Tibial nerve (tissue), 4 donors: ENCODE measurements around the gene RGS4. TPM values are rescaled to one million over a fixed set of nuclear protein-coding genes. Genes with fewer than 3 reads are reported as not detected.

Experiments
- DNase-seq, 2 donors: peaks; one replicate each; pipeline ENCODE4 v3.0.0-alpha.2; 2019; ENCODE audit warnings: low spot score in 2 of 2
- H3K27ac ChIP-seq, 4 donors: fragments of 200-600 bp; sonication (generic) in 3 of 4; one replicate each; pipeline ENCODE4 v1.5.1; 2017 to 2019; ENCODE audit warnings: mild to moderate bottlenecking in 1 of 4
- H3K27me3 ChIP-seq, 2 donors: fragments of 200-600 bp; sonication (generic) in 1 of 2; one replicate each; pipeline versions ENCODE4 v1.5.1 to v1.6.0; 2017 to 2019
- H3K36me3 ChIP-seq, 3 donors: fragments of 200-600 bp; sonication (generic); one replicate each; pipeline ENCODE4 v1.5.1; 2018 to 2019
- H3K4me1 ChIP-seq, 4 donors: fragments of 200-600 bp; sonication (generic) in 3 of 4; one replicate each; pipeline ENCODE4 v1.5.1; 2017 to 2019
- H3K4me3 ChIP-seq, 4 donors: fragments of 200-600 bp; sonication (generic) in 3 of 4; one replicate each; pipeline ENCODE4 v1.5.1; 2017 to 2019; ENCODE audit warnings: mild to moderate bottlenecking in 1 of 4, moderate library complexity in 1 of 4
- H3K9me3 ChIP-seq, 4 donors: fragments of 200-600 bp; sonication (generic) in 3 of 4; one replicate each; pipeline ENCODE4 v1.5.1; 2017 to 2019
- CTCF ChIP-seq, 5 experiments: fragments of 200-600 bp in 3 of 5; fragments of 450-650 bp in 2 of 5; sonication (generic) in 3 of 5; IDR thresholded peaks; one replicate each; pipeline ENCODE4 v1.5.1; 2016 to 2019; ENCODE audit warnings: antibody characterized with exemption in 5 of 5, mild to moderate bottlenecking in 3 of 5, moderate library complexity in 2 of 5
- EP300 ChIP-seq, 2 donors: sonication (generic); formaldehyde crosslinking; IDR thresholded peaks; one replicate each; pipeline ENCODE4 v1.6.1; 2017; ENCODE audit warnings: antibody characterized with exemption in 2 of 2, mild to moderate bottlenecking in 1 of 2
- POLR2A ChIP-seq, 2 donors: fragments of 450-650 bp; IDR thresholded peaks; one replicate each; pipeline ENCODE4 v1.6.1; 2017; ENCODE audit warnings: antibody characterized with exemption in 2 of 2, mild to moderate bottlenecking in 2 of 2, moderate library complexity in 2 of 2
- WGBS, 2 donors: methylation state at CpG; one replicate each; pipeline ENCODE4 v1.1.5; 2018; 5-methylcytosine and 5-hydroxymethylcytosine counted together
- total RNA-seq, 4 donors: library from RNA; depleted of rRNA; stranded (reverse); fragments of >200 nt; gene quantifications; one replicate each; pipeline ENCODE4 v1.1.0, GENCODE V29; 2016

Gene RGS4
- total RNA-seq, 4 donors from 2014 or later = 0.21 to 1.4 (median 0.30) TPM; not detected in 1

GRCh38 chr1:163055531-163055930, 13.6 kb upstream of the RGS4 start:
- TF ChIP-seq EP300 (IDR thresholded peaks at IDR 0.05) (no peak), POLR2A (IDR thresholded peaks at IDR 0.05) (no peak), CTCF (IDR thresholded peaks at IDR 0.05) (no peak)
- Histone ChIP-seq H3K36me3 (no peaks in the 10 kb centered on the region), H3K27me3 (no peaks in the 10 kb centered on the region), H3K4me3 (no peak overlapping the region), H3K27ac (no peak overlapping the region), H3K4me1 (no peaks in the 10 kb centered on the region), H3K9me3 (no peaks in the 10 kb centered on the region)
- no peak for DNase-seq
- WGBS, 2 donors = 48 to 53% methylated on average over 4 of the region's 4 CpGs

DNA sequence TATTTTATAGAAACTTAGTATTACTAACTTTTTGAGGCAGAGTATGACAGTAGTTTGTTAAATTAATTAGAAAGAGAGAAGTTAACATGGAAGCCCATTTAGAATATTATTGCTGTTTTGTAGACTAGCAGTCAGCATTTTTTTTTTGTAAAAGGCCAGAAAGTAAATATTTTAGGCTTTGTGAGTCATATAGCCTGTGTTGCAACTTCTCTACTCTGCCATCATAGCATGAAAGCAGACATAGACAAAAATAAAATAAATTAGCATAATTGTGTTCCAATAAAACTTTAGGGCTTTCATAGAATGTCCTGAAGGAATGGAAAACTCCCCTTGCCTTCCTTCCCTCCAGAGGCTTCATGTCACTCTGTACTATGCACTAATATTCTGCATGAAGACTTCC, 12.3 kb upstream of the RGS4 start:
- H3K27me3 ChIP-seq = no peaks in the 10 kb centered on the region
- no peaks in the 10 kb centered on the region for H3K4me1 ChIP-seq
- no peaks in the 10 kb centered on the region for H3K36me3 ChIP-seq
- no peaks in the 10 kb centered on the region for H3K9me3 ChIP-seq
- no peak for DNase-seq
- no peak overlapping the region for H3K27ac ChIP-seq
- TF ChIP-seq EP300 (IDR thresholded peaks at IDR 0.05) = no peak
- no peak for TF ChIP-seq POLR2A (IDR thresholded peaks at IDR 0.05)
- no peak for TF ChIP-seq CTCF (IDR thresholded peaks at IDR 0.05)
- H3K4me3 ChIP-seq = no peak overlapping the region

GRCh38 chr1:163060343-163061007, 8.7 kb upstream of the RGS4 start:
- WGBS, 2 donors = 70 to 76% methylated on average over 1 of the region's 1 CpG
- TF ChIP-seq POLR2A (IDR thresholded peaks at IDR 0.05) (no peak), CTCF (IDR thresholded peaks at IDR 0.05) (no peak), EP300 (IDR thresholded peaks at IDR 0.05) (no peak)
- DNase-seq = no peak
- H3K27me3 ChIP-seq = no peaks in the 10 kb centered on the region
- no peak overlapping the region for H3K4me3 ChIP-seq
- H3K27ac ChIP-seq = no peak overlapping the region
- H3K4me1 ChIP-seq = no peaks in the 10 kb centered on the region
- H3K9me3 ChIP-seq = no peaks in the 10 kb centered on the region
- H3K36me3 ChIP-seq = no peaks in the 10 kb centered on the region

GRCh38 chr1:163063143-163063542, 6.0 kb upstream of the RGS4 start:
- TF ChIP-seq EP300 (IDR thresholded peaks at IDR 0.05) (no peak), POLR2A (IDR thresholded peaks at IDR 0.05) (no peak), CTCF (IDR thresholded peaks at IDR 0.05) (no peak)

DNA sequence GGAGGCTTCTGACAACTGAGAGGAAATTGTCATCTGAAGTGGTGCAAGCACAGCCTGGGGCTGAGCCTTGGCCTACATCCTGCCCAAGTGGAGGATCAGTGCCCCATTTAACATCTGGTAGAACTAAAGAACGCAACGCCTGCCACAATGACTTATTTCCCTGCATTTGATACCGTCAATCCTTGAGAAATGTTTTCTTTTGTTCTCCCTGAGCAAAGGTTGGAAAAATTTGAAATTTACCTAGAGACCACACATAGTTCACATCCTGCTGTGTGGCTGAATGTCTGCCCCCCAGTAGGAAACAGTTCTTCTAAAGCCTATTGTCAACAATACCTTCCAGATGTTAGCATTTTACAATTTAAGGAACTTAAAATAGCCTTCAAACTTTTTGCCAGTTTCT, 5.6 kb upstream of the RGS4 start:
- Histone ChIP-seq H3K27me3 (peaks cover 0 to 3% of the 10 kb centered on the region in 2 donors), H3K9me3 (no peaks in the 10 kb centered on the region), H3K4me3 (no peak overlapping the region), H3K36me3 (no peaks in the 10 kb centered on the region), H3K27ac (no peak overlapping the region), H3K4me1 (peaks cover 0 to 3% (median 0%) of the 10 kb centered on the region in 4 donors)
- no peak for DNase-seq
- WGBS, 2 donors = 41 to 44% methylated on average over 3 of the region's 3 CpGs
- TF ChIP-seq POLR2A (IDR thresholded peaks at IDR 0.05) = no peak
- no peak for TF ChIP-seq CTCF (IDR thresholded peaks at IDR 0.05)
- no peak for TF ChIP-seq EP300 (IDR thresholded peaks at IDR 0.05)

More at GRCh38 chr1:163063143-163063542, 6.0 kb upstream of the RGS4 start:
- Histone ChIP-seq H3K27ac (no peak overlapping the region), H3K4me1 (no peaks in the 10 kb centered on the region), H3K36me3 (no peaks in the 10 kb centered on the region), H3K27me3 (peaks cover 0 to 3% of the 10 kb centered on the region in 2 donors), H3K9me3 (no peaks in the 10 kb centered on the region), H3K4me3 (no peak overlapping the region)
- DNase-seq = no peak
